M059J (cell line): ENCODE measurements around the gene TMEM18. TPM values are rescaled to one million over a fixed set of nuclear protein-coding genes. Genes with fewer than 3 reads are reported as not detected.

Source experiments
- DNase-seq: peaks from one replicate; pipeline ENCODE4 v3.0.0-alpha.2; 2012; ENCODE audit warnings: low read depth
- total RNA-seq: library from RNA; depleted of rRNA; stranded (reverse); fragments of >200 nt; shearing (Covaris generic); gene quantifications from 2 replicates; pipeline ENCODE4 v1.2.3, GENCODE V29; 2014

The TMEM18 gene
- total RNA-seq, 1 experiment from 2014 or later = 29.9 TPM

DNA sequence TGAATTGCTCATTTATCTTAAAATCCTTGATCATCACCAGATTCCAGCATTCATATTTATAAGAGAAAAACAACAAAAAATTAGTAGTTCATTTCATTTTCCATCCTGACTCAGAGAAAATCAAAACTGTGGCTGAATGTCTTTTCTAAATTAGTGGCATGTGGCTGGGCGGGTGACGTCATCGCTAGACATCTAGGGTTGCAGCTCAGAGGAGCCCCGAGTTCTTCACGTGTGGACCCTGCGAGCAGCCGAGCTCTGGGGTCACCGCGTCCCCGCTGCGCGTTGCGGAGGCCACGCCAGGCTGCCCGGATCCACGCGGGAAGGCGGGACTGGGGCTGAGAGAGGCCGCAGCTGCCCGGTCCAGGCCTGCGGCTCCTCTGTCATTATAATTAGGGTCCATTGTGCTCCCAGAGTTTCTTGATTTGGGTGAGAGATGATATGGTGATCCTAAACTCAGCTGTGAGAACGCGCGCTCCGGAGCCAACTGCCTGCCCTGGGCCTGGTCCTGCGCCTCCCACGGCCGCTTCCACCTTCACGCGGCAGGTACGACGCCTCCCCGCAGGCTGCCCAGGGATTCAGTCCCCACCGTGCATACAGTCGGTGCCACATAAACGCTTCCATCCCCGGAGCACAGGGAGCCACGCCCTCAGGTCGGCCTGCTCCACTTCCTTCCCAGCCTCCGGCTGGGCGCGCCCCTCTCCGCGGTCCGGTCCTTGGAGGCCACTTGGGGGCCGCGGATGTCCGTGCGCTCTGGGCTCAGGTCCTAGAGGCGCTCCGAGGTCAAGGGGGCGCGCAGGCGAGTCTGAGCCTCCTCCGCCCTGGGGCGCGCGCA lies 56.5 kb downstream of the TMEM18 start:
- no peak for DNase-seq

DNA sequence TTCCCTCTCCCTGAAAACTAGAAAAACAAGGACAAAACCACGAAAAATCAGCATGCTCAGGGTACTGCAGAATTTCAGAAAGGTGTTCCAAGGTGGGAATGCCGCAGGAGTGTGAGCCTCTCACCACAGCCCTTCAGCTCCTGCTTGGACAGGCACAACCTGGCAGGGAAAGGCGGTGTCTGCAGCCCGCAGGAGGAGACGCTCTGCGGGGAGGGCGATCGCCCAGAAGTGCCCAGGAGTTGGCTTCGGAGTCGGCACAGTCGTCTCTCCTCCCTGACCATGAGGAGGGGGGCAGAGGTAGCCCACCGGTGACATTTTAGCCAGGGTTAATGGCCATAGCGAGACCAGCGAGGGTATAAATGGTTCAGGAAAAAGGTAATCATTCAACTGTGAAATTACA lies 57.2 kb downstream of the TMEM18 start:
- DNase-seq = no peak

GRCh38 chr2:618422-618990 lies 58.7 kb downstream of the TMEM18 start:
- DNase-seq = no peak

GRCh38 chr2:618005-618404 lies 59.2 kb downstream of the TMEM18 start:
- DNase-seq = no peak
